H9 (cell line): Measurements from ENCODE around the gene GRID1. TPM values are rescaled to one million over a fixed set of nuclear protein-coding genes. Genes with fewer than 3 reads are reported as not detected.
A peak's percentile ranks its signal among the peaks of the same experiment; 100 is the strongest.

Source experiments
- DNase-seq: peaks from one replicate; pipeline ENCODE4 v3.0.0-alpha.2; 2017
- H2AFZ ChIP-seq: one replicate; pipeline ENCODE4 v1.6.1; 2013; ENCODE audit warnings: mild to moderate bottlenecking, low read length, control low read depth, moderate library complexity
- H2AK5ac ChIP-seq: 2 replicates; pipeline ENCODE4 v1.6.1; 2013; ENCODE audit warnings: low read length, control low read depth, mixed read lengths; ENCODE audit not compliant: insufficient read length
- H2BK120ac ChIP-seq: one replicate; pipeline ENCODE4 v1.6.1; 2013; ENCODE audit warnings: low read depth, mild to moderate bottlenecking, low read length, control low read depth, inconsistent platforms; ENCODE audit not compliant: poor library complexity, severe bottlenecking
- H2BK12ac ChIP-seq: 2 replicates; pipeline ENCODE4 v1.6.1; 2013; ENCODE audit warnings: low read length, control low read depth, mixed read lengths, low read depth; ENCODE audit not compliant: insufficient read length
- H2BK15ac ChIP-seq: 2 replicates; pipeline ENCODE4 v1.6.1; 2013; ENCODE audit warnings: low read depth, low read length, control low read depth
- H2BK20ac ChIP-seq: one replicate; pipeline ENCODE4 v1.6.1; 2013; ENCODE audit warnings: low read depth, mild to moderate bottlenecking, low read length, control low read depth, inconsistent platforms; ENCODE audit not compliant: poor library complexity, severe bottlenecking
- H2BK5ac ChIP-seq: 2 replicates; pipeline ENCODE4 v1.6.1; 2013; ENCODE audit warnings: low read length, control low read depth, mixed read lengths; ENCODE audit not compliant: insufficient read length
- H3K14ac ChIP-seq: 2 replicates; pipeline ENCODE4 v1.6.1; 2013; ENCODE audit warnings: low read length, control low read depth; ENCODE audit not compliant: insufficient read depth
- H3K18ac ChIP-seq: 2 replicates; pipeline ENCODE4 v1.6.1; 2013; ENCODE audit warnings: low read depth, mild to moderate bottlenecking, mixed read lengths, low read length, control low read depth; ENCODE audit not compliant: insufficient read length
- H3K23ac ChIP-seq: 2 replicates; pipeline ENCODE4 v1.6.1; 2013; ENCODE audit warnings: low read length, control low read depth, mixed read lengths, low read depth; ENCODE audit not compliant: insufficient read length
- H3K23me2 ChIP-seq: 2 replicates; pipeline ENCODE4 v1.6.1; 2013; ENCODE audit warnings: low read depth, mild to moderate bottlenecking, mixed read lengths, low read length, control low read depth; ENCODE audit not compliant: insufficient read length, poor library complexity, severe bottlenecking
- H3K27ac ChIP-seq: 2 replicates; pipeline ENCODE4 v1.5.1; 2013; ENCODE audit warnings: low read length, control low read depth, mixed read lengths, low read depth; ENCODE audit not compliant: insufficient read length
- H3K27me3 ChIP-seq: 2 replicates; pipeline ENCODE4 v1.6.1; 2013; ENCODE audit warnings: low read length, control low read depth, inconsistent platforms; ENCODE audit not compliant: insufficient read depth
- H3K4ac ChIP-seq: 2 replicates; pipeline ENCODE4 v1.6.1; 2013; ENCODE audit warnings: low read depth, mild to moderate bottlenecking, control low read depth, inconsistent platforms, low read length, moderate library complexity
- H3K4me1 ChIP-seq: 2 replicates; pipeline ENCODE4 v1.6.1; 2013; ENCODE audit warnings: low read length, control low read depth, inconsistent platforms; ENCODE audit not compliant: insufficient read depth
- H3K4me2 ChIP-seq: 2 replicates; pipeline ENCODE4 v1.6.1; 2013; ENCODE audit warnings: low read length, control low read depth, mixed read lengths; ENCODE audit not compliant: insufficient read length, insufficient read depth
- H3K56ac ChIP-seq: 2 replicates; pipeline ENCODE4 v1.6.1; 2013; ENCODE audit warnings: low read depth, mild to moderate bottlenecking, mixed read lengths, low read length, control low read depth; ENCODE audit not compliant: insufficient read length
- H3K79me1 ChIP-seq: 2 replicates; pipeline ENCODE4 v1.6.1; 2013; ENCODE audit warnings: low read depth, mild to moderate bottlenecking, moderate library complexity, low read length, control low read depth, inconsistent platforms; ENCODE audit not compliant: insufficient read depth, poor library complexity, severe bottlenecking
- H3K79me2 ChIP-seq: 2 replicates; pipeline ENCODE4 v1.6.1; 2013; ENCODE audit warnings: low read length, control low read depth, inconsistent platforms; ENCODE audit not compliant: insufficient read depth
- H3K9ac ChIP-seq: 2 replicates; pipeline ENCODE4 v1.6.1; 2013; ENCODE audit warnings: low read length, control low read depth, mixed read lengths; ENCODE audit not compliant: insufficient read length; ENCODE audit errors: extremely low read depth
- H3K9me3 ChIP-seq: one replicate; pipeline ENCODE4 v1.6.1; 2013; ENCODE audit warnings: low read depth, low read length, inconsistent platforms; ENCODE audit not compliant: control insufficient read depth
- H3T11ph ChIP-seq: one replicate; pipeline ENCODE4 v1.6.1; 2013; ENCODE audit warnings: mild to moderate bottlenecking, low read length, control low read depth, inconsistent platforms
- H4K20me1 ChIP-seq: one replicate; pipeline ENCODE4 v1.6.1; 2013; ENCODE audit not compliant: control insufficient read depth, insufficient read length, insufficient read depth
- H4K5ac ChIP-seq: 2 replicates; pipeline ENCODE4 v1.6.1; 2013; ENCODE audit warnings: low read depth, mild to moderate bottlenecking, mixed read lengths, low read length, control low read depth; ENCODE audit not compliant: insufficient read length
- H4K8ac ChIP-seq: replicated peaks from 2 replicates; pipeline ENCODE4 v1.6.1; 2013; ENCODE audit warnings: low read length, control low read depth, mixed read lengths, low read depth; ENCODE audit not compliant: insufficient read length
- H4K91ac ChIP-seq: 2 replicates; pipeline ENCODE4 v1.6.1; 2013; ENCODE audit warnings: low read depth, mild to moderate bottlenecking, moderate library complexity, mixed read lengths, low read length, control low read depth; ENCODE audit not compliant: insufficient read length
- H3K27ac Mint-ChIP-seq, 3 experiments: 2 replicates in 2 of 3; 3 replicates in 1 of 3; pipeline ENCODE4 v1.8.0; 2020 to 2021; ENCODE audit warnings: mixed read lengths in 3 of 3, mild to moderate bottlenecking in 1 of 3, moderate library complexity in 1 of 3
- H3K27me3 Mint-ChIP-seq: 2 replicates; pipeline ENCODE4 v1.8.0; 2021; ENCODE audit warnings: low read depth, mild to moderate bottlenecking, moderate library complexity, mixed read lengths
- H3K36me3 Mint-ChIP-seq, 3 experiments: 2 replicates in 2 of 3; 3 replicates in 1 of 3; pipeline ENCODE4 v1.8.0; 2020 to 2021; ENCODE audit warnings: low read depth in 3 of 3, mixed read lengths in 3 of 3; ENCODE audit not compliant: insufficient read depth in 1 of 3
- H3K4me1 Mint-ChIP-seq, 2 experiments: 2 replicates each; pipeline ENCODE4 v1.8.0; 2020; ENCODE audit warnings: mixed read lengths in 2 of 2
- H3K4me3 Mint-ChIP-seq, 2 experiments: 2 replicates in 1 of 2; 3 replicates in 1 of 2; pipeline ENCODE4 v1.8.0; 2020 to 2021; ENCODE audit warnings: mild to moderate bottlenecking in 2 of 2, mixed read lengths in 2 of 2, moderate library complexity in 1 of 2
- H3K9me3 Mint-ChIP-seq, 2 experiments: 2 replicates in 1 of 2; 3 replicates in 1 of 2; pipeline ENCODE4 v1.8.0; 2020; ENCODE audit warnings: mild to moderate bottlenecking in 2 of 2, mixed read lengths in 2 of 2, moderate library complexity in 1 of 2
- CTCF ChIP-seq: fragments of 200-600 bp; sonication (generic); conservative IDR thresholded peaks from 3 replicates; pipeline ENCODE4 v1.8.0; 2021; ENCODE audit warnings: antibody characterized with exemption, mild to moderate bottlenecking
- WGBS: extraction: QIAGEN DNeasy Blood & Tissue Kit; methylation state at CpG from one replicate; pipeline ENCODE4 v1.1.7; 2013; ENCODE audit warnings: missing lambda C conversion rate, low lambda C conversion rate, mixed read lengths; ENCODE audit not compliant: insufficient read length; ENCODE audit errors: extremely low coverage; 5-methylcytosine and 5-hydroxymethylcytosine counted together
- total RNA-seq: library from RNA; stranded (reverse); gene quantifications from 2 replicates; pipeline ENCODE4 v1.2.1, GENCODE V29; 2021

Gene GRID1
- total RNA-seq, 1 experiment from 2014 or later, result 0.35 TPM

- no peak overlapping the region for H3K27ac ChIP-seq
- no peaks in the 10 kb centered on the region for H3K23me2 ChIP-seq
- H3K27me3 ChIP-seq, result no peaks in the 10 kb centered on the region
- WGBS, result no CpG with 5 or more reads among the region's 7 CpGs
- no peak overlapping the region for H3K23ac ChIP-seq
- H4K91ac ChIP-seq, result no peak overlapping the region
- no peak overlapping the region for H3K14ac ChIP-seq
- peaks cover 36 to 37% of the 10 kb centered on the region in 2 experiments for H3K4me1 Mint-ChIP-seq
- no peak overlapping the region for H2BK5ac ChIP-seq
- H3K9me3 ChIP-seq, result no peaks in the 10 kb centered on the region
- H4K8ac ChIP-seq, result no peak overlapping the region
- H2AFZ ChIP-seq, result no peak overlapping the region
- H3K79me1 ChIP-seq, result no peaks in the 10 kb centered on the region
- H3K56ac ChIP-seq, result no peak overlapping the region
- H2BK20ac ChIP-seq, result no peak overlapping the region
- H2BK120ac ChIP-seq, result no peak overlapping the region
- no peak overlapping the region for H3K4me2 ChIP-seq
- no peak overlapping the region for H4K5ac ChIP-seq
- no peak overlapping the region for H3K9ac ChIP-seq
- no peaks in the 10 kb centered on the region; the same call in 1 of the 2 replicates for H3K27me3 Mint-ChIP-seq
- H4K20me1 ChIP-seq, result no peaks in the 10 kb centered on the region
- H2BK15ac ChIP-seq, result no peak overlapping the region
- H3K4me3 Mint-ChIP-seq, result no peak overlapping the region
- H3K36me3 Mint-ChIP-seq, result no peaks in the 10 kb centered on the region; a peak in 2 of 7 replicates
- no peak overlapping the region for H3K18ac ChIP-seq
- H2AK5ac ChIP-seq, result no peak overlapping the region
- no peaks in the 10 kb centered on the region for H3K79me2 ChIP-seq
- H3K27ac Mint-ChIP-seq, result peak overlapping the region in 2 of 3 experiments; percentile 6 to 38; a peak in 2 of 7 replicates
- H3T11ph ChIP-seq, result no peak overlapping the region
- no peak for TF ChIP-seq CTCF
- no peak overlapping the region for H3K4ac ChIP-seq
- H2BK12ac ChIP-seq, result no peak overlapping the region
- no peak for DNase-seq
- H3K9me3 Mint-ChIP-seq, result no peaks in the 10 kb centered on the region
- peaks cover 11% of the 10 kb centered on the region; the same call in 1 of the 2 replicates for H3K4me1 ChIP-seq
Measured at GRCh38 chr10:86230557-86231180, 135.9 kb downstream of the GRID1 start.
